Neural cell (in vitro differentiated cells): ENCODE results near the gene SLC6A9. TPM values are rescaled to one million over a fixed set of nuclear protein-coding genes. Genes with fewer than 3 reads are reported as not detected.
A peak's percentile ranks its signal among the peaks of the same experiment; 100 is the strongest.

ENCODE experiments used
- H2AFZ ChIP-seq: fragments of 200-600, 300-800 bp; sonication (generic), shearing (Covaris generic); 2 replicates; pipeline ENCODE4 v1.6.0; 2014; ENCODE audit warnings: low read depth, mild to moderate bottlenecking, antibody characterized with exemption, low read length, moderate library complexity
- H3F3A ChIP-seq: fragments of 200-600 bp; shearing (Covaris generic); 2 replicates; pipeline ENCODE4 v1.6.1; 2016; ENCODE audit warnings: mild to moderate bottlenecking, moderate library complexity, mixed read lengths, antibody characterized with exemption, low read length; ENCODE audit not compliant: insufficient read depth, poor library complexity, severe bottlenecking
- H3K27ac ChIP-seq: fragments of 200-600, 300-800 bp; sonication (generic), shearing (Covaris generic); 2 replicates; pipeline ENCODE4 v1.5.1; 2014; ENCODE audit warnings: mild to moderate bottlenecking, low read length, moderate library complexity
- H3K27me3 ChIP-seq: fragments of 300-800, 200-600 bp; sonication (generic), shearing (Covaris generic); 2 replicates; pipeline ENCODE4 v1.6.0; 2014; ENCODE audit warnings: mild to moderate bottlenecking, low read depth, low read length, moderate library complexity; ENCODE audit not compliant: insufficient read depth
- H3K36me3 ChIP-seq: fragments of 300-800, 200-600 bp; sonication (generic), shearing (Covaris generic); 2 replicates; pipeline ENCODE4 v1.5.1; 2014; ENCODE audit warnings: mild to moderate bottlenecking, antibody characterized with exemption, low read length, moderate library complexity; ENCODE audit not compliant: insufficient read depth
- H3K4me2 ChIP-seq: fragments of 300-800, 200-600 bp; sonication (generic), shearing (Covaris generic); 2 replicates; pipeline ENCODE4 v1.6.0; 2014; ENCODE audit warnings: mild to moderate bottlenecking, low read length
- H3K4me3 ChIP-seq: fragments of 300-800, 200-600 bp; sonication (generic), shearing (Covaris generic); 2 replicates; pipeline ENCODE4 v1.5.1; 2014; ENCODE audit warnings: mild to moderate bottlenecking, low read length, moderate library complexity
- H3K79me2 ChIP-seq: fragments of 200-600 bp; shearing (Covaris generic); replicated peaks from 2 replicates; pipeline ENCODE4 v1.6.0; 2014; ENCODE audit warnings: mild to moderate bottlenecking, low read length, moderate library complexity; ENCODE audit not compliant: insufficient read depth
- H3K9ac ChIP-seq: fragments of 300-800, 200-600 bp; sonication (generic), shearing (Covaris generic); 2 replicates; pipeline ENCODE4 v1.6.1; 2016; ENCODE audit warnings: mild to moderate bottlenecking, low read length, mixed read lengths
- H3K9me2 ChIP-seq: fragments of 200-600 bp; shearing (Covaris generic); 2 replicates; pipeline ENCODE4 v1.6.1; 2016; ENCODE audit warnings: mild to moderate bottlenecking, low read length, mixed read lengths; ENCODE audit not compliant: insufficient read depth
- H3K9me3 ChIP-seq: fragments of 200-600, 300-800 bp; sonication (generic), shearing (Covaris generic); 2 replicates; pipeline ENCODE4 v1.6.1; 2016; ENCODE audit warnings: mild to moderate bottlenecking, mixed run types, low read length, moderate library complexity, mixed read lengths
- H4K20me1 ChIP-seq: fragments of 200-600 bp; shearing (Covaris generic); 2 replicates; pipeline ENCODE4 v1.6.1; 2016; ENCODE audit warnings: mild to moderate bottlenecking, mixed run types; ENCODE audit not compliant: insufficient read depth
- EP300 ChIP-seq: fragments of 450-650 bp; conservative IDR thresholded peaks from 2 replicates; pipeline ENCODE4 v1.6.1; 2014; ENCODE audit warnings: antibody characterized with exemption, mild to moderate bottlenecking, moderate library complexity; ENCODE audit not compliant: poor library complexity, severe bottlenecking
- EZH2 ChIP-seq: fragments of 200-600, 300-800 bp; shearing (Covaris generic), sonication (generic); IDR thresholded peaks from 2 replicates; pipeline ENCODE4 v1.6.1; 2014; ENCODE audit warnings: antibody characterized with exemption, low read length, borderline replicate concordance, mild to moderate bottlenecking; ENCODE audit not compliant: insufficient read depth, poor library complexity, severe bottlenecking
- MXI1 ChIP-seq: fragments of 450-650 bp; conservative IDR thresholded peaks from 2 replicates; pipeline ENCODE4 v1.6.1; 2014; ENCODE audit warnings: antibody characterized with exemption, mild to moderate bottlenecking; ENCODE audit not compliant: poor library complexity, severe bottlenecking
- POLR2AphosphoS5 ChIP-seq: IDR thresholded peaks from 2 replicates; pipeline ENCODE4 v1.6.1; 2012
- RAD21 ChIP-seq: fragments of 450-650 bp; conservative IDR thresholded peaks from 2 replicates; pipeline ENCODE4 v1.6.1; 2014; ENCODE audit warnings: antibody characterized with exemption, mild to moderate bottlenecking, moderate library complexity
- SMC3 ChIP-seq: fragments of 450-650 bp; conservative IDR thresholded peaks from 2 replicates; pipeline ENCODE4 v1.6.1; 2014; ENCODE audit warnings: antibody characterized with exemption, mild to moderate bottlenecking, moderate library complexity; ENCODE audit not compliant: poor library complexity
- TAF1 ChIP-seq: IDR thresholded peaks from 2 replicates; pipeline ENCODE4 v1.6.1; 2012; ENCODE audit warnings: low read depth
- polyA plus RNA-seq: library from polyadenylated mRNA; depleted of rRNA; stranded (reverse); fragments of >200 nt; gene quantifications from 2 replicates; pipeline ENCODE4 v1.2.3, GENCODE V29; 2014
- TF ChIP-seq, protein P1 (sequence below): IDR thresholded peaks from 2 replicates; pipeline ENCODE4 v1.6.1; 2012; ENCODE audit warnings: borderline replicate concordance
- TF ChIP-seq, protein P2 (sequence below): fragments of 450-650 bp; IDR thresholded peaks from 2 replicates; pipeline ENCODE4 v1.5.1; 2014; ENCODE audit warnings: antibody characterized with exemption, mild to moderate bottlenecking, moderate library complexity; ENCODE audit not compliant: poor library complexity, severe bottlenecking

The SLC6A9 gene
- polyA plus RNA-seq, 1 donor from 2014 or later: 1.3 TPM

DNA sequence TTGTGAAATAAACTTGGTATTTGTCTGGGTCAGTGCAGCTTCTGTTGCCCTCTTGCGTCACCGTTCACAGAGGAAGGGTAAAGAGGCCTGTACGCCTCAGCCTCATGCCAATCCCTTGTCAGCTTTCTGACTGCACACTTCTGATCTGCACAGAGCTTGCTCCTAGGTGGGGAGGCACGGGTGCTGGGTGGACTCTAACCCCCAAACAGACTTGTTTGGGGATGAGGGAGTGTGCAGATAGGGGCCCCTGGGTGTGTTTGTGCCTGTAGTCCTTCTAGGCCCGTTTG is 53.1 kb downstream of the SLC6A9 start:
- Histone ChIP-seq H3K4me2 (peak overlapping the region; percentile 82), H3F3A (no peaks in the 10 kb centered on the region), H3K36me3 (no peaks in the 10 kb centered on the region), H3K9ac (peak overlapping the region; percentile 76), H4K20me1 (peaks cover 3% of the 10 kb centered on the region), H3K27me3 (no peaks in the 10 kb centered on the region), H2AFZ (no peak overlapping the region), H3K27ac (no peak overlapping the region), H3K9me2 (no peaks in the 10 kb centered on the region), H3K4me3 (peak overlapping the region; percentile 79), H3K79me2 (peaks cover 40% of the 10 kb centered on the region), H3K9me3 (no peaks in the 10 kb centered on the region)
- TF ChIP-seq EP300: no peak
- TF ChIP-seq, protein P1, sequence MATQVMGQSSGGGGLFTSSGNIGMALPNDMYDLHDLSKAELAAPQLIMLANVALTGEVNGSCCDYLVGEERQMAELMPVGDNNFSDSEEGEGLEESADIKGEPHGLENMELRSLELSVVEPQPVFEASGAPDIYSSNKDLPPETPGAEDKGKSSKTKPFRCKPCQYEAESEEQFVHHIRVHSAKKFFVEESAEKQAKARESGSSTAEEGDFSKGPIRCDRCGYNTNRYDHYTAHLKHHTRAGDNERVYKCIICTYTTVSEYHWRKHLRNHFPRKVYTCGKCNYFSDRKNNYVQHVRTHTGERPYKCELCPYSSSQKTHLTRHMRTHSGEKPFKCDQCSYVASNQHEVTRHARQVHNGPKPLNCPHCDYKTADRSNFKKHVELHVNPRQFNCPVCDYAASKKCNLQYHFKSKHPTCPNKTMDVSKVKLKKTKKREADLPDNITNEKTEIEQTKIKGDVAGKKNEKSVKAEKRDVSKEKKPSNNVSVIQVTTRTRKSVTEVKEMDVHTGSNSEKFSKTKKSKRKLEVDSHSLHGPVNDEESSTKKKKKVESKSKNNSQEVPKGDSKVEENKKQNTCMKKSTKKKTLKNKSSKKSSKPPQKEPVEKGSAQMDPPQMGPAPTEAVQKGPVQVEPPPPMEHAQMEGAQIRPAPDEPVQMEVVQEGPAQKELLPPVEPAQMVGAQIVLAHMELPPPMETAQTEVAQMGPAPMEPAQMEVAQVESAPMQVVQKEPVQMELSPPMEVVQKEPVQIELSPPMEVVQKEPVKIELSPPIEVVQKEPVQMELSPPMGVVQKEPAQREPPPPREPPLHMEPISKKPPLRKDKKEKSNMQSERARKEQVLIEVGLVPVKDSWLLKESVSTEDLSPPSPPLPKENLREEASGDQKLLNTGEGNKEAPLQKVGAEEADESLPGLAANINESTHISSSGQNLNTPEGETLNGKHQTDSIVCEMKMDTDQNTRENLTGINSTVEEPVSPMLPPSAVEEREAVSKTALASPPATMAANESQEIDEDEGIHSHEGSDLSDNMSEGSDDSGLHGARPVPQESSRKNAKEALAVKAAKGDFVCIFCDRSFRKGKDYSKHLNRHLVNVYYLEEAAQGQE: no peak
- no peak for TF ChIP-seq EZH2
- TF ChIP-seq, protein P2, sequence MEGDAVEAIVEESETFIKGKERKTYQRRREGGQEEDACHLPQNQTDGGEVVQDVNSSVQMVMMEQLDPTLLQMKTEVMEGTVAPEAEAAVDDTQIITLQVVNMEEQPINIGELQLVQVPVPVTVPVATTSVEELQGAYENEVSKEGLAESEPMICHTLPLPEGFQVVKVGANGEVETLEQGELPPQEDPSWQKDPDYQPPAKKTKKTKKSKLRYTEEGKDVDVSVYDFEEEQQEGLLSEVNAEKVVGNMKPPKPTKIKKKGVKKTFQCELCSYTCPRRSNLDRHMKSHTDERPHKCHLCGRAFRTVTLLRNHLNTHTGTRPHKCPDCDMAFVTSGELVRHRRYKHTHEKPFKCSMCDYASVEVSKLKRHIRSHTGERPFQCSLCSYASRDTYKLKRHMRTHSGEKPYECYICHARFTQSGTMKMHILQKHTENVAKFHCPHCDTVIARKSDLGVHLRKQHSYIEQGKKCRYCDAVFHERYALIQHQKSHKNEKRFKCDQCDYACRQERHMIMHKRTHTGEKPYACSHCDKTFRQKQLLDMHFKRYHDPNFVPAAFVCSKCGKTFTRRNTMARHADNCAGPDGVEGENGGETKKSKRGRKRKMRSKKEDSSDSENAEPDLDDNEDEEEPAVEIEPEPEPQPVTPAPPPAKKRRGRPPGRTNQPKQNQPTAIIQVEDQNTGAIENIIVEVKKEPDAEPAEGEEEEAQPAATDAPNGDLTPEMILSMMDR: no peak

DNA sequence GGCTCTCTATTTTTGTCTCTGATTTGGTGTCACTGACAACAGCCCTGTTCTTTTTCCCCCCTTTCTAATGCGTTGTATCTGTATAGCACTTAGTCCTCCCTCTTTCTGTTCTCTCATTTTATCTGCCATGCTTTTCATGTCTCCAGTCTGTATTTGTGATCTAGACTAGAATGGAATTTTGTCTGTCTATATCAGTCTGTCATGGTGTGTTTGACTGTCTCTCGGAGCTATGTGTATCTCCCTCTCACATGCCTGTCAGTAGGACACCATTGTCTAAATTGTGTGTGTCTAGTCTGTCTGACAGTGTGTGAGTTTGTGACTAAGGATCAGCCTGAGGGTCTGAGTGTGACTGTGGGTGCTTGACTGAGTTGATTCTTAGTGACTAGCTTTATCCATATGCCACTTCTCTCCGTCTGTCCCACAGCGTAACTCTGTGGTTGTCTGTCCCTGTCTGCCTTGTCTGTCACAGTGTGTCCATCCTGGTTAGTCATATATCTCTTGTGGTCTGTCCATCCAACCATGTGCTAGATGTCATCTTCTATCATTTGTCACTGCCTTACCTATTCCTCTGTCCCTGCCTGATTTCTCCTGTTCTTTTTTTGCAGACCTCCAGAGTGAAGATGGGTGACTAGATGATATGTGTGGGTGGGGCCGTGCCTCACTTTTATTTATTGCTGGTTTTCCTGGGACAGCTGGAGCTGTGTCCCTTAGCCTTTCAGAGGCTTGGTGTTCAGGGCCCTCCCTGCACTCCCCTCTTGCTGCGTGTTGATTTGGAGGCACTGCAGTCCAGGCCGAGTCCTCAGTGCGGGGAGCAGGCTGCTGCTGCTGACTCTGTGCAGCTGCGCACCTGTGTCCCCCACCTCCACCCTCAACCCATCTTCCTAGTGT is 53.6 kb downstream of the SLC6A9 start:
- Histone ChIP-seq H3K9ac (peak overlapping the region; percentile 76), H3K79me2 (peaks cover 40% of the 10 kb centered on the region), H3K4me2 (no peak overlapping the region), H3F3A (no peaks in the 10 kb centered on the region), H3K36me3 (no peaks in the 10 kb centered on the region), H3K9me3 (no peaks in the 10 kb centered on the region), H3K9me2 (no peaks in the 10 kb centered on the region), H3K27ac (no peak overlapping the region), H4K20me1 (peaks cover 3% of the 10 kb centered on the region), H3K4me3 (peak overlapping the region; percentile 94), H2AFZ (no peak overlapping the region), H3K27me3 (no peaks in the 10 kb centered on the region)
- TF ChIP-seq EZH2: no peak

DNA sequence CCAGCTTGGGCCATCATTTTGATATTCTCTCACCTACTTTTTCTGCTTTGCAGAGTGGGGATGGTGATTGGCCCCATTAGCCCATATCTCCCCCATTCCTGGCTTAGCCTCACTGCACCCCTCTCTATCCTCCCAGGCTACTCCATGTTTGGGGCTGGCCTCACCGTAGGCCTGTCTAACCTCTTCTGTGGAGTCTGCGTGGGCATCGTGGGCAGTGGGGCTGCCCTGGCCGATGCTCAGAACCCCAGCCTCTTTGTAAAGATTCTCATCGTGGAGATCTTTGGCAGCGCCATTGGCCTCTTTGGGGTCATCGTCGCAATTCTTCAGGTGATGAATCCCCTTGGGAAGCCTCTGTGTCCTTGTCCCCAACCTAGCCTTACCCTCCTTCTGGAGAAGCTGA is 54.4 kb downstream of the SLC6A9 start:
- TF ChIP-seq TAF1 (no peak), MXI1 (no peak), EZH2 (no peak), POLR2AphosphoS5 (no peak), EP300 (no peak), RAD21 (no peak), SMC3 (no peak)
- TF ChIP-seq, protein P1: no peak
- peaks cover 40% of the 10 kb centered on the region for H3K79me2 ChIP-seq
- H4K20me1 ChIP-seq: peaks cover 3% of the 10 kb centered on the region
- no peaks in the 10 kb centered on the region for H3K9me2 ChIP-seq
- H3K27ac ChIP-seq: no peak overlapping the region
- peak overlapping the region; percentile 94 for H3K4me3 ChIP-seq
- no peaks in the 10 kb centered on the region for H3F3A ChIP-seq
- H3K27me3 ChIP-seq: no peaks in the 10 kb centered on the region
- H3K36me3 ChIP-seq: no peaks in the 10 kb centered on the region
- H2AFZ ChIP-seq: no peak overlapping the region
- H3K4me2 ChIP-seq: no peak overlapping the region
- H3K9me3 ChIP-seq: no peaks in the 10 kb centered on the region
- H3K9ac ChIP-seq: no peak overlapping the region
